GM18909 (cell line): ENCODE measurements around the gene FCGR3B.
"Not testable (repeated sequence)": the region's sequence is repeated elsewhere in the genome, so short reads cannot be mapped to it uniquely, and the experiment has no call there.

Source experiments
- ATAC-seq: cut with Tn5 transposase; IDR thresholded peaks from one replicate; pipeline ENCODE4 v1.9.1; 2021; ENCODE audit warnings: mild to moderate bottlenecking; ENCODE audit not compliant: unreplicated experiment, poor library complexity

Gene FCGR3B

DNA sequence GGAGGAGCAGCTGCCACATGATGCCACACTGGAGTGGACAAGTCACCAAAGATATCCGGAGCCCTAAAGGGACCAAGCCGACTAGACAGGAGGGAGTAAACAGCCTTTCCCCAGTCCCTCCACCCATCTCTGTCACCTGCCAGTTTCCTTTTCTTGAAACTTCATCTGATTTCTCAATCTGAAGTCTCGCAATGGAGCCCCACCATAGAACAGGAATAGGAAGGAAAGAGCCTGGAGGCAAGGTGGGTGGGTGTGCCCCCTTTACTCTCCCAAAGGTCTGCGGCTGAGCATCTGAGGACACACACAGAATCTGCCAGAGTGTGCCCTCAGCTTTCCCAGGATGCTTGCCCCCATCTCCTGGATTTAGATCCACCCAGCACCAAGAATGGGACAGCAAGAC, at the start of gene FCGR3B:
Gene FCGR3B (minus strand): TSS at position 101 of the 400 bp plus-strand sequence. CDS start 82 bp downstream, at position 19.
- ATAC-seq, result no peak

DNA sequence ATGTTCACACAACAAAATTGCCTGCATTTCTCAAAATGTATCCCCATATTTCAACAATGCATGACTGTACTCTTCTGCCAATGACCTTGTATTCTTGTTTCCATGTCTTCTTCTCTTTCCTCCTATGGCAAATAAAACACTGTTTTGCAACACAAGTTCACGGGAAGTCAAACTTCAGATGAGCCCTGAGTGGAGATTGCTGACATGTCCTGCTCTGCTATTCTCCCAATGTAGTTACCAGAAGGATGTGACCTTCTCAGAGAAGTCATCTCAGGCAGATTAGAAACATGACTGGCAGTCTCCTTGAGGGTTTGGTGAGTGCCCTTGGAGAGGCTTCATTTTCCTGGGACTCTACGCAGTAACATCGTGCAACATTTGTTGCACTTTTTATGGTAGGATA, 47.5 kb upstream of the FCGR3B start:
- ATAC-seq, result no peak

DNA sequence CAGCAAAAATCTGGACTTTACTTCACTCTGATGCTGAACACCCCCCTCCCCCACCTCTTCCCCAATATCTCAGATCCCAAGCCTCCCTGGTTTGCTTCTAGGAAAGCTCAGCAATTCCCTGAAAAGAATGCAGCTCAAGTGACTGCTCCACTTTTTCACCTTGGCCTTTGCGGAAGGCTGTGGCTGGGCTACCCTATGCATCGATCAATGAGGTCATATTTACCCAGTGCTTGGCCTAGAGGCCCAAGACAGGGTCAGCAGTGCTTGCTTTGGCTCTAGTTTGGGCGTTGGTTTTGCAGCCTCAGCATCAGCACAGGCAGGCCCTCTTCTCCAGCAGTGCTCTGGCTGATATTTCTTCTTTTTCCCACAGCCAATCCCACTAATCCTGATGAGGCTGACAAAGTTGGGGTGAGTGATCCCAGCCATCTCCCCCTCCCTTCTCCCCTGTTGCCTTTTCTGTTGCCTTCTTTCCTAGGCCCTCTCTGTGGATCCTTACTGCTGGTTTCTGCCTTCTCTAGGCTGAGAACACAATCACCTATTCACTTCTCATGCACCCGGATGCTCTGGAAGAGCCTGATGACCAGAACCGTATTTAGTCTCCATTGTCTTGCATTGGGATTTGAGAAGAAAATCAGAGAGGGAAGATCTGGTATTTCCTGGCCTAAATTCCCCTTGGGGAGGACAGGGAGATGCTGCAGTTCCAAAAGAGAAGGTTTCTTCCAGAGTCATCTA, 46.1 kb upstream of the FCGR3B start:
- no peak for ATAC-seq

DNA sequence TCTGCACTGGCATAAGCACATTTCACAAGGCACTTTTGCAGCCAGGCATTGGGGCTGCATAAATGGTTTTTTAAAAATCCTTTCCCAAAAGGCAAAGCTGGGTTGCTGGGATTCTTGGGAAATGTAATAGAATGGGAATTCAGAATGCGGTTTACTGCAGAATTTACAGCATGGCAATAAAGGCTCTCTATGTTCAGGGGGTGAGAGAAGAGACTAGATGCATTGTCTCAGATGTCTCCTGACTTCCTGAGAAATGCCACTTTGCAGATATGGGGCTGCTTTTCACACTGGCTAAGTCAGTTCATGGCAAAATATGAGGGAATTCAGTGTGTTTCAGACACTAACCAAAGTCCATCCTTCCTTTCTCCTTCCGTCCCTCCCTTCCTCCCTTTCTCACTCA, 45.5 kb upstream of the FCGR3B start:
- no peak for ATAC-seq

DNA sequence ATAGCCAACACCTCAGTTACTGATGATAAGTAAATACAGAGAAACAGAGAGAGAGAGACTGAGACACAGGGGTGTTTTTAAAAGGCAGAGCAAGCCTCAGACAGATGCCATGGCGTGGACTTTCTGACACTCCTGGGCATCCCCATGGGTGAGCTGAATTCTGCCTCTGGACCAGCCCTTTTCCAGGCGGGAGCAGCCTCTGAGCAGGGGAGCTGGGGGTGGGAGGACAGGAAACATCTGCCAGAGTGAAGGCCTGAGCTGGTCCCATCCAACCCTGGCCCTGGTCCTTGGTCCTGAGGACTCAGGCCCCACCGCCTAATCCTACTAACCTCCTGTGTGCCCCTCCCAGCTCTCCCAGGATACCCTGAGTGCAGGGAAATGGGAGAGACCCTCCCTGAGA, 43.9 kb upstream of the FCGR3B start:
- ATAC-seq, result not testable (repeated sequence)

DNA sequence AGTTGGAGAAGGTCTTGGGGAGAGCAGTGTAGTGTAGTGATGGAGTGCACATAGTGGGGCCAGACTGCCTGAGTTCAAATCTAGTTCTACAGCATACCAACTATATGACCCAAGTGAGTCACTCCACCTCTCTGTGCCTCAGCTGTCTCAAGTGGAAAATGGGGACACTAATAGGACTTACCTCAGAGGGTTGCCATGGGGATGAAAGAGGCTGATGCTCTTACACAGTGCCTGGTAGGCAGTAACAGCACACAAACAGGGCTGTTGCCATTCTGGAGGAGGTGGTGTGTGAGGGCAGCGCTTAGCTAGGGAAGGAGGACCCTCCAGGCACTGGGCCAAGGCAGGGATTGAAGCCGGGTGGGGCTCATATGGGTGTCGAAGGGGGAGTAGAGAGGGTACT, 43.5 kb upstream of the FCGR3B start:
- not testable (repeated sequence) for ATAC-seq

DNA sequence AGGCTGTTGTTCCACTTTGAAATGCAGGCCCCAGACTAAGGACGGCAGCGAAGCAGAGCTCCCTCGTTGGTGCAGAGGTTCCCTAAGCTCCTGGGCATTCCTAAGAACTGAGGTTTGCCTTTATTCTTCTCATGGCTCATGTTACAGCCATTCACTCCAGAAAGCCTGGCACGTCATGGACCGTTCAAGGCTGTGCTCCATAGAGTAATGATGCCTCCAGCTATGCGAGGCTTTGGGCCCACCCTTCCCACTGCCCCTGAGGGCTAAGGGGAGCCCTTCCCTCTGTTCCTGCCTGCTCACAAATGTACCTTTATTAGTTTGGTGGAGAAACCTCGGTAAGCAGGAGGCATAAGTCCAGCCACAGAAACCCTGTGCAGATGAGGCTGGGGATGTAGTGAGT, 42.5 kb upstream of the FCGR3B start:
- ATAC-seq, result not testable (repeated sequence)

DNA sequence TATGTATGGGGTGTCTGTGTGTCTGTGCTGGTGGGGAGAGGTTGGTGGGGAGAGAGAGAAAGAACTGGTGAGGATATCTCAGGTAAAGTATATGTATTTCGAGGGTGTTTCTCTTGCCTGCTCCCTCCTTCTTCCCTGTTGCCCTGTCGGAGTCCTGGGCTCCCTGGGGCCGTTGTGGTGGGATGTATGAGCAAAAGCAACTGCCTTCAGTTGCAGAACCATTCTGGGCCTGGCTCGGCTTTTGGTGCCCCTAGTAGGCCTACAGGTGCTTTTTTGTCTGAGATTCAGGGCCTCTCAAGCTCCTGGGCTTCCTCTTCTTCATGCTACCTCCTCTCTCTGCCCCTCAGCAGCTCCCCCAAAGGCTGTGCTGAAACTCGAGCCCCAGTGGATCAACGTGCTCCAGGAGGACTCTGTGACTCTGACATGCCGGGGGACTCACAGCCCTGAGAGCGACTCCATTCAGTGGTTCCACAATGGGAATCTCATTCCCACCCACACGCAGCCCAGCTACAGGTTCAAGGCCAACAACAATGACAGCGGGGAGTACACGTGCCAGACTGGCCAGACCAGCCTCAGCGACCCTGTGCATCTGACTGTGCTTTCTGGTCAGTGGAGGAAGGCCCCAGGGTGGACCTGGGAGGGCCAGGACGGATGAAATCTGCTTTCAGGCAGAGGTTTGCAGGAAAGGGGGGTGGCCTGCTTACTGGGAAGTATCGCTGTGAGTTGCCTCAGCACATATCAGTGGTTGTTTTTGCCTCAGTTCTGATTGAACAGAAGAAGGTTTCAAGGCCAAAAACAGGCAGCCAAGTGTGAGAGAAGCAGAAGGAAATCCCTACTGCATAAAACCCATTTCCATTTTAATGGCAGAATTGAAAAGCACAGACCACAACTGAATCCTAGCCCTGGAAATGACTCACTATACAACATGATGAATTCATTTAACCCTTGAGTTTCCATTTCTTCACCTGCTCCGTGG, 40.4 kb upstream of the FCGR3B start:
- not testable (repeated sequence) for ATAC-seq

DNA sequence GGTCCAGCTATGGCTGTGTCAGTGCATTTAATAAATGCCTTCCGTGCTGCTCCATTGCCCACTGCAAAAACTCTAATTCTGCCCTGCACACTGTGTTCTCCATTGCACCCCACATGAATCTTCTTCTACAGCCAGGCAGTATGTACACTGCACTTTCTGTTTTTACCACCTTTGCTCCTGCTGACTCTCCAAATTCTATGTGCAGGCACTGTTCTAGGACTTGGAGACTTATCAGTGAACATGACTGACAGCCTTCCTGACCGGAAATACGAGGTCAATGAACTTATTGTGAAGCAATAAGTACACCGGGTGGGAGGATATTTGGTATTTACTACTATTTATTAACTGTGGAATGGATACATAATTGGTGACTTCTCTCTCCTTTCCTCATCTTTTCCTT, 33.7 kb upstream of the FCGR3B start:
- ATAC-seq, result not testable (repeated sequence)

DNA sequence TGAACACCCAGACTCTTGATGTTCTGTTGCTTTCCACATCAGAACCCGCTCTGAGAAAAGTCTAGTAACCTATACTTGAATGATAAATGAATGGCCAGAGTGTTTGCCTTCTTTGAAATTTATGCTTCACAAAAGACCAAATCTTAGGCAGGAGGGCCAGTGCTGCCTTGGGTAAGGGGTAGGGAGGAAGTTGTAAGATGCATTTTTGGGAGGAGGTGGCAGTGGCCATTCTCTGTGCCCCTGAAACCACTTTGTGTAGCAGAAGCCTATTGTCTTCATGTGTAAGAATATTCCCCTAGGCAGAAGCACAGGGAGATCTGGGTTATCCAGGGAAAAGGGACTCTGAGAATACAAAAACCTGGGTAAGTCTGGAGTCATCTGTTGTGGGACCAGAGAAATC, 32.6 kb upstream of the FCGR3B start:
- peak; percentile 18 for ATAC-seq

DNA sequence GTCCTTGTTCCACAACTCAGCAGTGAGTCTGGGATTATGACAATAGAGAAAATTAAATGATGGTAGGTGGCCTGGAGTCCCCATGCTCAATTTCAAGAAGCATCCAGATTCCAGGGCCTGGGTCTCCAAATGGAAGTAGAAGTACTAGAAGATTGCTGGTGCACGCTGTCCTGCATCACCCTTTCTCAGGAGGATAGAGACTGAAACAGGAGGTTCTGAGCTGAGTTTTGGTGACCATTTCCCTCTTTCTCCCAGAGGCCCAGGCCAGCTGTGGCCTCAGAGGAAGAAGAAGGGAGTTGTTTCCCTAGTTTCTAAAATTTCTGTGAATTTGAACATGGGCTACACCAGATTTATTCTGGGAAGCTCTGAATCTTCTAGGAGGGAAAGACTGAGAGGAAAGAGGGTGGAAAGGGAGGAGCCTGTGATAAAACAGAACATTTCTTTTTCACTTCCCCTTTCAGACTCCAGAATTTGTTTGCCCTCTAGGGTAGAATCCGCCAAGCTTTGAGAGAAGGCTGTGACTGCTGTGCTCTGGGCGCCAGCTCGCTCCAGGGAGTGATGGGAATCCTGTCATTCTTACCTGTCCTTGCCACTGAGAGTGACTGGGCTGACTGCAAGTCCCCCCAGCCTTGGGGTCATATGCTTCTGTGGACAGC, 31.8 kb upstream of the FCGR3B start, which contains the start of gene FCGR2B:
Gene FCGR2B (plus strand): TSS at position 460 of the 656 bp plus-strand sequence. CDS start 99 bp downstream, at position 559.
- ATAC-seq, result peak; percentile 74

DNA sequence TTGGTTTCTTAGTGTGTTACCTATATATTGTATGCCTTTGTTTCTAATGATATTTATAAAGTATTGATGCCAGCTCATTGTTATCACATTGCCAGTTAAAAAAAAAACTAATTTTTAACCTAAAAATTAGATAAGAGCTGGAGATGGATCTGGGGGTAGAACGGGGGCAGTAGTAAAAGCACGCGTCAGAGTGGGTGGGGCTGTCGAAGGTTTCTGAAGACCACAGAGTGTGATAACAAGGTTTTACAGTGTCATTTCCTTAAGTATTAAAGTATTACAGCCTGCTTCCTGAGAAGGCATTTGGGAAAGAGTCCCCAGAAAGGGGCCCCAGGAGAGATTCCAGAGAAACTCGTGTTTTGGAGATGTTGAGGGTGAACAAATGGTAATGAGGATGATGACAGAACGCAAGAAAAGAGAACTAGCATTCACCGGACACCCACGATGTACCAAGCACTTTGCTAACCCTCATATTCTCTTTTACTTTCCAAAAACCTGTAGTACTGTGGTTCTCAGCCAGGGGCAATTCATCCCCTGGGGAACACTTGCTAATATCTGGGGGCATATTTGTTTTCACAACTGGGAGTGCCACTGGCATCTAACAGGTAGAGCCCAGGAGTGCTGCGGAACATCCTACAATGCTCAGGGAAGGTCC, 30.8 kb upstream of the FCGR3B start:
- ATAC-seq, result not testable (repeated sequence)

DNA sequence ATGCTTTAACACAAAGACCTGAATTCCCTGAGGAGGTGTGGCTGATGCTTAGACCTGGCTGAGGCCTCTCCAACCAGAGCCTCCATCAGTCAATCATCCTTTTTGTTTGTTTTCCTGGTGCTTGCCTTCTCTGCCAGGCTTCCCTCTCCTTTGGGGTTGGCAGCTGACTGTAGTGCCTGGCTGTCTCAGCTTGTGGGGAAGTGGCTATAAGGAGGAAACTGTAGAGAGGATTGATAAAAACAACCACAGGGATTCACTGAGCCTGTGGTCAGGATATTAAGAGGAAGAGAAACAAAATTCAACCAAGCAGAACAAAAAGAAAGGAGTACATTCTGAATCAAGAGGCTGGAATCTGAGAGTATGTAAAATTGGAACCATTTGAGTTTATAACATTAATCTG, 27.5 kb upstream of the FCGR3B start:
- not testable (repeated sequence) for ATAC-seq

DNA sequence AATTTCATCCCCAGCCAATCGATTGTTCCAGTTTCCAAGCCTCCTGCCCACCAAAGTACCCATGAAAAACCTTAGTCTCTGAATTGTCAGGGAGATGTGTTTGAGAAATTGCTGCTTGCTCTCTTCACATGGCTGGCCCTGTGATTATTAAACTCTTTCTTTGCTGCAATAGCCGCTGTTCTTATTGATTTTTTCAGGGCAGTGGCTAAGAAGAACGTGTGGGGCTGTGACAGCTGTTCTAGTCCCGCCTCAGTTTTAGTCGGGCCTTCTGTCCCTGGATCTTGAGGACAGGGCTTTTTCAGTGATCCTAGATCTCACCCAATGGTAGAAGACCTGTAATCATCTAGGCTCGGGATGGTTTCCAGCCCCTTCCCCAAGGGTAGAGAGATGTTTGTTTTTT, 23.0 kb upstream of the FCGR3B start:
- not testable (repeated sequence) for ATAC-seq

DNA sequence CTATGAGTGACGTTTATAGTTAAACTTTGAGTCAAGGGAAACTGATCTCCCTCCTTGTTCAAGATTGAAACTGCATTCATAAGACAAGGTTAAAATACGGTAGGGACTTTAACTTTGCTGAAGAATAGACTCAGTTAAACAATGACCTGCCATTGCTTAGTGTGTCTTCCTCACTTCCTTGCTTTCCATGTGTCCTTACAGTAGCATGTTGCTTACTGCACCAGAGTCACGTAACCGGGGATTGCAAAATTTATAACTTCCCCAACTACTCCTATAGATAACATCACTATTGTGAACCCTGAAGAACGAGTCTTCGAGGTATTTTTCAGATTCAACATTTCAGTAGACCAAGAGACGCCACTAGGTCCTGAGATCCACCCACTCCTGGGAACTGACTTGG, 22.6 kb upstream of the FCGR3B start:
- ATAC-seq, result not testable (repeated sequence)

DNA sequence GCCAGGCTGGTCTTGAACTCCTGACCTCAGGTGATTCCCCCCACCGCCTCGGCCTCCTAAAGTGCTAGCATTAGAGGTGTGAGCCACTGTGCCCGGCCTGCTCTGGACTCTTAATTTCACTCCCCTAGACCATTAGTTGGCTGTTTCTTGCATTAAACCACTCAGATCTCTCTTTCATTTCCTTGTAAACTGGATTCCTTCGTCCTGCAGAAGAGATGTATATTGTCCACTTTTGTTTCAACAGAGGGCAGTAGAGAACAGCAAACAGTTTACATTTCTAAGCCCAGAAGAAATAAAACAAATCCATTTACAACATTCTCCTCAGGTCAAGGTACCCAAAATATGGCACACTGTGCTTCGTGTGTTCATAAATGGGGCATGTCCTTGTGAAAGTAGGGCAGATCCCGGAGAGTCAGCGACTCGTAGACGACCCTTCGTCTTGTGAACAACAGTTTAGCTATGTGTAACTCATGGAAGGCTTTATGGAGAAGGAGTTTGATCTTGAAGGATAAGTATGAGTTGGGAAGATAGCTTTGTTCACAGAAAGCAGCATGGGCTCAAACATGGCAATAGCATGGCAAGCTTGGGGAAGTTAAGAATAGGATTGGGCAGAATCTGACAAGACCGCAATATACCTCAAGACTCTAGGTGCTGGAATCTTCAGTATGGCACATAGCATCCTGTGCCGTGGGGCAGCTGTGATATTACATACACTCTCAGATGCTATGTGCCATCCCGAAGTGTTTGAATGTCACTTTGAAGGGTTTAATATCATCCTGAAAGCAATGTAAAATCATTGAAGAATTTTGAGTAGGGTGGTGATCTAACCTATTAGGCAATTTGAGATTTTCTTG, 16.8 kb upstream of the FCGR3B start:
- not testable (repeated sequence) for ATAC-seq

DNA sequence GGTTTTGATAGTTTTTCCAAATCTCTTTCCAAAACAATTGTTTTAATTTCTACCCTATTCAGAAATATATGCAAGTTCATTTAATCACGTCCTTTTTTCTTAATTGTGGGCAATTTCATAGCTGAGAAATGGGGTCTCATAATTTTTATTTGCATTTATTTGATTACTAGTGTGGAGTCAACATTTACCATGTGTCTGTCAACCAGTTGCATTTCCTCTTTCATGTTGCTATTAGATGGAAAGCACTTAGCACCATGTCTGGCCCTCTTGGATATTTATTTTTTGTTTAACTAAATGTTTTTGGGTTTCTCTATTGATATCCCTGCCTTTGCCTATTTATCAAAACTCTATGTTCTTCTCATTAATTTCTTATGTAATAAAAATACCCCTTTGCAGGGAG, 13.9 kb upstream of the FCGR3B start:
- ATAC-seq, result not testable (repeated sequence)

DNA sequence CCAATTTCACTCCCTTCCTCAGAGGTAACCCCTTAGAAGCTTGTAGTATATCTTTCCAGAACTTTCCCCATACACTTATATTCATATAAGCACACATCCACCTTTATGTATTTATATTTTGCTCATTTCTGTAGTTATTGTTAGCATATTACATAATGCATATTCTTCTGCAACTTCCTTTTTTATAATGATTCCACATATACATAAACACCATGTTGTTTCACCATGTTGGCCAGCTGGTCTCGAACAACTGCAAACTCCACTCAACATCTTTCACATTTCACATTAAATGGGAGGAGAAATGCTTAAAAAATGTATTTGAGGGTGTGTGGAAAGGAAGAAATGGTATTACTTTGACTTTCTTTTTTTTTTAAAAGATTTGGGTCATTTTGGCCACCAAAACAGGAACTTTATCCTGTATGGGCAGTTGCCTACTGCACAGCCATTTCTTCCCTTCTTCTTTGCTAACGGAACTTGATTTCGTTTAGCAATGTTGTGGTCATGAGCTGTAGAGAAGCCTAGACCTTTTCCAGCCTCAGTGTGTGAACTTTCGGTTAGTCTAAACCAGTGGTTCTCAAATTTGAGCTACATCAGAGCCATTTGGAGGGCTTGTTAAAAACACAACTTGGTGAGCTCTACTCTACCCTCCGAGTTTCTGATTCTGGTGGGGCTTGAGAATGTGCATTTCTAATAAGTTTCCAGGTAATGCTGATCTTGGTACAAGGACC, 12.7 kb upstream of the FCGR3B start:
- ATAC-seq, result not testable (repeated sequence)
